Measurements from ENCODE around the gene ANAPC5.
"Not testable (repeated sequence)": the region's sequence is repeated elsewhere in the genome, so short reads cannot be mapped to it uniquely, and the experiment has no call there.

The ANAPC5 gene

DNA sequence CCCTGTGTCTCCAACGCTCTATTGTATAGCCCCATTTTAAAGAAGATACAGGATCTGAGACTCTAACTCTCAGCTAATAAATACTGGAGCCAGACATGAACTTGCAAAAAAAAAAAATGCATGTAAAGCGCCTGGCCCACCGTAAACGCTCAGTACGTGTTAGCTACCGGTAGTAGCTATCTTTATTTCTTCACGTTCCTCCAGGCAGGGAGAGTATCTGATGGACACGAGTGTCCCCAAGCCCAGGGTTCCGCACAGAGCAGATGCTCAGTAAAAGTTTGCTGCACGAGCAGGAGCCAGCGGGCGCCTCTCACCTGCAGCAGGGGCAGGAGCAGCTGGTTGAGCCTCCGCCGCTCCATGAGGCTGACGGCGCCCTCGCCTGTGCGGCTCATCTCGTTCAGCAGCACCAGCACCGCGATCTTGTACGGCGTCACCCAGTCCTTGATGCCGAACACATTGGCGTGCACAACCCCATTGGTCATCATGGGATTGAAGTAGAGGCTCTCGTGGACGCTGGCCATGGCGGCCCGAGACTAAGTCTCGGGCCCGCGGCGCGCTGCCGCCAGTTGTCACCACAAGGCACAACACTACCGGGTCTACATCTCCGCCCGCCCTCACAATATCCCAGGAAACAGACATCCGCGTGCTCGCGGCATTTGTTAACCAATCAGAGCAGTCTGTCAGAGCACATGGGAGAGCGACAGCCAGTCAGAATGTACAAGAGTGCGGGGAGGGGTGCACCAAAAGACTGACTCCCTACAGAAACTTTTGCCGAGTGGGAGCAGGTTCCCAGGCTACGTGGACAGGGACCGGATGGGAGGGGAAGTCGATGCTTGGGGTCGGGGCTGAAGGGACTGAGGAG lies at the start of gene ANAPC5:
Gene ANAPC5, minus strand, starts transcription at position 592 of the 862 bp plus-strand sequence. Its CDS starts 71 bp downstream, at position 521.
- ATAC-seq = peak; percentile 99 to 100

GRCh38 chr12:121400332-121401139 lies 48.3 kb upstream of the ANAPC5 start:
- peak; percentile 78 to 79 for ATAC-seq

DNA sequence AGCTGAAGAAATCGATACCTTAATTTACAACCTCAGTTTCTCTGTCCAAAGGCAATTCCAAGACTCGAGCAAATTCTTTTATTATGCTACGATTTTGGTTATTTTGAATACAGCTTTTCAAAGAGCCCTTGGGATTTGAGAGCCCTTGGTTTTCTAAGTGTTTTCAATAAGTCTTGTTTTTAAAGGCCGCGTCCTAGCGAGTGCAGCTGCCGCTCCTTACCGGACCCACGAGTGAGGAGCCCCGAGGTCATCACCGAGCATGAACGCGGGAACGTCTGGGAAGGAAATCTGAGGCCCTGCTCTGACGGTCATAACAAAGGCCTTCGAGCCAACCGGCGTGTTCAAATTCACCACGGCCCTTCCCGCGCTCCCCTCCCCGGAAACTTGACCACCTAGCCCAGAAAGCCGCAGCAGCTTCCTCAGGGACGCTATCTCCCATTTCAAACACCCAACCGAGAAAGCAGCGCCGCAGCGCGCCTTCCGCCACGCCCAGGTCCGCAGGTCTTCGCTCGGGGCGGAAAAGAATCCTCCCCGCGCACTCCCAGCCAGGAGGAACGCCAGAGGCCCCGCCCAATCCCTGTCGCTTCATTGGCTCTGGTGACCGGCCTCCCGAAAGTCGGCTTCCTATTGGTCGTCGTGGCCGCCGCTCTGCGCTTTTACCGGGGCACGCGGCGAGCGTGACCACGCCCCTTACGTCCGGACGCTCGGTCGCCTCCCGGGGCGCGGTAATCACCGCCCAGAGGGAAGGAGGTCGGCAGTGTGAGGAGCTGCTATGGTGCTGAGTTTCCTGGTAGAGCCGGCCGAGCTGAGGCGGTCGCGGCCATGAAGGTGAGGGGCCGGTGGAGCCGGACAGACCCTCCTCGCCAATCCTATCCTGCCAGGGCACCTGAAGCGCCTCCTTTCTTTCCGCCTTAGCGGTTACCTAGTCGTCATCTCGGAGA lies 47.5 kb upstream of the ANAPC5 start, which contains the start of gene RNF34:
Gene RNF34, plus strand, starts transcription at position 728 of the 941 bp plus-strand sequence. Its CDS starts 95 bp downstream, at position 823.
- ATAC-seq = peak; percentile 87 to 89

DNA sequence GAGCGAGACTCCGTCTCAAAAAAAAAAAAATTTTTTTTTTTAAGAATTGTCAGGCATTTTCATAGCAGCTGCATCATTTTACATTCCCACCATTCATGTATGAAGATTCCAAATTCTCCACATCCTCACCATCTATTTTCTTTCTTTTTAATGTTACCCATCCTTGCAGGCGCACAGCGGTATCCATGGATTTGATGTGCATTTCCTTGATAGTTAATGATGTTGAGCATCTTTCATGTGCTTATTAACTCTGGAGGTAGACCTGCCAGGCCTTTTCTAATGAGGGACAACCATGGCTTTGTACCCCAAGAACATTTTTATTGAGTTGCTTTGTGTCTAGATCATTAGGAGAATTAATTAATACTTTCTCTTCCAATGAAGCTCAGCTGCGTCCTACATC lies 46.1 kb upstream of the ANAPC5 start:
- ATAC-seq = no peak

GRCh38 chr12:121397521-121397920 lies 45.3 kb upstream of the ANAPC5 start:
- no peak for ATAC-seq

- ATAC-seq = peak; percentile 25 to 39
Observed at GRCh38 chr12:121392325-121392716, 40.1 kb upstream of the ANAPC5 start.

- peak; percentile 85 to 86 for ATAC-seq
Observed at GRCh38 chr12:121391619-121392324, 39.6 kb upstream of the ANAPC5 start.

DNA sequence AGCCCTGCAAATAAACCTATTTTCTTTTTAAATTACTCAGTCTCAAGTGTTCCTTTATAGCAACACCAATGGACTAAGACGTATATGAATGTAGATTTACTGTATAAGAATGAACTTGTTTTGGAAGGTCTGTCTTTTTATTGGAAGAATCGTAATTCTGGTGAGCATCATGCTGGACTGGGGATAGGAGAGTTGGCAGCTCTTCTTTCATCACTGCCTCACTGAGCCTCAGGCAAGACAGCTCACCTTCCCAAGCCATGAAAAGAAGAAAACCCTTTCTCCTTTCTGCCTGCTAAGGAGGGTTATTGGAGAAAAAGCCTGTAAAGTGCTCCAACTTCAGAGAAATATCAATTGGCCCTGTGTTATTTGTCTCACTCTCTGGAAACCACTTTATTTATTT lies 38.6 kb upstream of the ANAPC5 start:
- ATAC-seq = no peak

DNA sequence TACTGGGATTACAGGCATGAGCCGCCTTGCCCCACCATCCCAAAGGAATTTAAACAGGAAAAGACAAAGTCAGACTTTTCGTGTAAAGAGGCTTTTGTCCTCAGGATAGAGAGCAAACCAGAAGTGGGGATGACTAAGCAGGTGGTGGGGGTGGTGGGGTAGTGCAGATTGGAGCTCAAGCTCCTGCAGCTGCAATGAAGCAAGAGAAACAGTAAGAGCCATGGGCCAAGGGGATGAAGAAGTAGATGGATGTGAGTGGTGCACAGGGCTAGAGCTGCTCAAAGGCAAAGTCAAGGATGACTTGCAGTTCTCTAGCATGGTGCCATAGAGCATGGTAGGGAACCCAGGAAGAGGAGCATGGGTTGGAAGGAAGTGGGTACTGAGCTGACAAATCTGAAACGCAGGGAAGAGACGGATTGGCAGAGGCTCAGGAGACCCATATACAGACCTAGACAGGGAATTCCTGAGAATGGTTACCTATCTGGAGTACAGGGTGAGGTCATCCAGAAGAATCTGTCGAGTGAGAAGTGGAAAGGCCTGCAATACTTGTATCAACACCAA lies 36.3 kb upstream of the ANAPC5 start:
- ATAC-seq = no peak

- ATAC-seq = not testable (repeated sequence)
Observed at GRCh38 chr12:121384891-121385290, 32.7 kb upstream of the ANAPC5 start.

GRCh38 chr12:121383601-121384021 lies 31.4 kb upstream of the ANAPC5 start:
- no peak for ATAC-seq

GRCh38 chr12:121379945-121380344 lies 27.7 kb upstream of the ANAPC5 start:
- no peak for ATAC-seq

DNA sequence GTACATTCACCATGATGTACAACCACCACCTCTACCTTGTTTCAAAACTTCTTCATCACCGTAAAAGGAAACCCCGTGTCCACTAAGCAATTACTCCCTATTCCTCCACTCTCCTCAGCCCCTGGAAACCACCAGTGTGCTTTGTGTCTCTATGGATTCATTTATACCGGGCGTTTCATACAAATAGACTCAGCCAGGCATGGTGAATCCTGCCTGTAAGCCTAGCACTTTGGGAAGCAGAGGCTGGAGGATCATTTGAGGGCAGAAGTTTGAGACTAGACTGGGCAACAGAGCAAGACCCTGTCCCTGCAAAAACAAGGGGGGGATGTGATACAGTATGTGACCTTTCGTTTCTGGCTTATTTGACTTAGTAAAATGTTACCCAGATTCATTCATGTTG lies 26.5 kb upstream of the ANAPC5 start:
- ATAC-seq = no peak

DNA sequence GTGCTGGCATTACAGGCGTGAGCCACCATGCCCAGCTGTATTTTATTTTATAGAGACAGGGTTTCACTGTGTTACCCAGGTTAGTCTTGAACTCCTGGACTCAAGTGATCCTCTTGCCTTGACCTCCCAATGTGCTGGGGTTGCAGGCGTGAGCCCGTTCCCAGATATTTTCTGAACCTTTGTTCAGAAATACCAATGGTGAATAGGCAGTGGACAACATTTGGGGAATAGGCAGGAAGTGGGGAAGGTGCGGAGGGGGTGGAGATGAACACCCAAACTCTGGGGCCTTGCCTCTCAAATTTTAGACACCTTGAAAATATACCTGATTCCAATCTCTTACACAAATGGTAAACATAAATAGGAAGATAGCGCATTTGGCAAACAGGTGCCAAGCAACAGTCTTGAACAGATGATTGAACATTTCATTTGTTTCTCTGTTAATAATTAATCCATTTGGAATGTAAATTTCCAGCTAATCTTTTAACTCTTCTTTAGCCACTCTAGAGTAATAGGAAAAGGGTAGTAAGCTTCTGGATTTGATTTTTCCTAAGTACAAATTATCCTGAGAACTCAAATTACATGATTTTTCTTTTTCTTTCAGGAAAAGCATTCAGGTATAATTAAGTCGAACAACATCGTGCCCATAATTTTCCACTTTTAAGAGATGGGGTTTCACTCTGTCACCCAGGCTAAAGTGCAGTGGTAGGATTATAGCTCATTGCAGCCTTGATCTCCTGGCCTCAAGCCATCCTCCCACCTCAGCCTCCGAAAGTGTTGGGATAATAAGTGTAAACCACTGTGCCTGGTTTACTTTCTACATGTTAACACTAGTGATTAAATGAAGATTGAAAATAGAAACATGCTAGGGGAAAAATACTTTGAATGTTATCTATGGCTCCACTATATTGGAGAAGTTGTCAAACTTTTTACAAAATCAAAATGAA lies 24.8 kb upstream of the ANAPC5 start:
- no peak for ATAC-seq

DNA sequence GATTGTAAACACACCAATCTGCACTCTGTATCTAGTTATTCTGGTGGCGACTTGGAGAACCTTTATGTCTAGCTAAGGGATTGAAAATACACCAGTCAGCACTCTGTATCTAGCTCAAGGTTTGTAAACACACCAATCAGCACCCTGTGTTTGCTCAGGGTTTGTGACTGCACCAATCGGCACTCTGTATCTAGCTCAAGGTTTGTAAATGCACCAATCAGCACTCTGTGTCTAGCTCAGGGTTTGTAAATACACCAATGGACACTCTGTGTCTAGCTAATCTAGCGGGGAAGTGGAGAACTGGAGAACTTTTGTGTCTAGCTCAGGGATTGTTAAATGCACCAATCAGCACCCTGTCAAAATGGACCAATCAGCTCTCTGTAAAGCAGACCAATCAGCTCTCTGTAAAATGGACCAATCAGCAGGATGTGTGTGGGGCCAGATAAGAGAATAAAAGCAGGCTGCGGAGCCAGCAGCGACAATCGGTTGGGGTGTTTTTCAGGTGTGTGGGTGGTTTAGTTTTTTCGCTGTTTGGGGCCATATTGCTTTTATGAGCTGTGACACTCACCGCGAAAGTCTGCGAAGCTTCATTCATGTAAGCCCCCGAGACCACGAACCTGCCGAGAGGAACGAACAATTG lies 22.9 kb upstream of the ANAPC5 start:
- ATAC-seq = not testable (repeated sequence)

DNA sequence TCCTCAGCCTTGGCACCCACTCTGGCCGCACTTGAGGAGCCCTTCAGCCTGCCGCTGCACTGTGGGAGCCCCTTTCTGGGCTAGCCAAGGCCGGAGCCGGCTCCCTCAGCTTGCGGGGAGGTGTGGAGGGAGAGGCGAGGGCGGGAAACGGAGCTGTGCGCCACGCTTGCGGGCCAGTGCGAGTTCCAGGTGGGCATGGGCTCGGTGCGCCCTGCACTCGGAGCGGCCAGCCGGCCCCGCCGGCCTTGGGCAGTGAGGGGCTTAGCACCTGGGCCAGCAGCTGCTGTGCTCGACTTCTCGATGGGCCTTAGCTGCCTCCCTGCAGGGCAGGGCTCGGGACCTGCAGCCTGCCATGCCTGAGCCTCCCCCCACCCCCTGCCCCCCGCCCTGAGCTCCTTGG lies 22.1 kb upstream of the ANAPC5 start:
- ATAC-seq = not testable (repeated sequence)

DNA sequence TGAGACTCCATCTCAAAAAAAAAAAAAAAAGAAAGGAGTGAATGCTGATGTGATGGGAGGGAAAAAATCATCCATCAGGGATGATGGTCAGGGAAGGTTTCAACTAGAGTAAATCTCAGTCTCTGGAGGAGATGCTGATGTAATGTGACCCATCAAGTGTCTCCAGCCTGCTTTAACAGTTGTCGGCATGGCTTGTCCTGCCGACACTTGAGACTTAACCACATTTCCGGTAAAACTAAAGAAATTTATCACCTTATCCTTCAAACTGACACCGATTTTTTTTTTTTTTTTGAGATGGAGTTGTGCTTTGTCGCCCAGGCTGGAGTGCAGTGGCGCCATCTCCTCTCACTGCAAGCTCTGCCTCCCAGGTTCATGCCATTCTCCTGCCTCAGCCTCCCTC lies 21.5 kb upstream of the ANAPC5 start:
- ATAC-seq = no peak

GRCh38 chr12:121371404-121371803 lies 19.2 kb upstream of the ANAPC5 start:
- ATAC-seq = no peak

- ATAC-seq = no peak
Observed at GRCh38 chr12:121366063-121366459, 13.8 kb upstream of the ANAPC5 start.

Measured in activated CD4-positive, CD25-positive, alpha-beta regulatory T cell treated with anti-CD3 and anti-CD28 coated beads, Interleukin-2, amount 50 U/mL, for 24 hours (primary cell).